GM18511 (cell line): ENCODE data around the gene TDRD6.
"Not testable (repeated sequence)": the region's sequence is repeated elsewhere in the genome, so short reads cannot be mapped to it uniquely, and the experiment has no call there.

ENCODE experiments used
- ATAC-seq: cut with Tn5 transposase; IDR thresholded peaks from one replicate; pipeline ENCODE4 v1.9.1; 2021; ENCODE audit warnings: mild to moderate bottlenecking, moderate library complexity; ENCODE audit not compliant: unreplicated experiment

Gene TDRD6

GRCh38 chr6:46743425-46744158 lies 55.9 kb downstream of the TDRD6 start:
- no peak for ATAC-seq

- ATAC-seq = not testable (repeated sequence)
Observed at GRCh38 chr6:46744159-46744725, 56.6 kb downstream of the TDRD6 start.

GRCh38 chr6:46745973-46746372 lies 58.3 kb downstream of the TDRD6 start:
- ATAC-seq = no peak

- no peak for ATAC-seq
Observed at GRCh38 chr6:46746696-46747095, 59.0 kb downstream of the TDRD6 start, which contains the start of gene ANKRD66. ANKRD66 (plus strand) TSS chr6:46746933; CDS start chr6:46751949, 5,016 bp downstream.

GRCh38 chr6:46748940-46749503 lies 61.3 kb downstream of the TDRD6 start:
- ATAC-seq = no peak

GRCh38 chr6:46749731-46750130 lies 62.0 kb downstream of the TDRD6 start:
- no peak for ATAC-seq

- ATAC-seq = no peak
Observed at GRCh38 chr6:46751658-46752057, 64.0 kb downstream of the TDRD6 start.
